Effector CD8-positive, alpha-beta T cell (primary cell): Measurements from ENCODE around the gene FREY1.

Experiments
- DNase-seq: peaks from one replicate; lab custom pipeline; 2025; lab: John Stamatoyannopoulos, UW

The FREY1 gene

GRCh38 chr11:45870706-45871105, 36.4 kb downstream of the FREY1 start:
- no peak for DNase-seq

GRCh38 chr11:45869551-45869950, 37.5 kb downstream of the FREY1 start:
- no peak for DNase-seq

- no peak for DNase-seq
Measured at GRCh38 chr11:45864041-45864440, 43.0 kb downstream of the FREY1 start.

- no peak for DNase-seq
Measured at GRCh38 chr11:45860764-45861510, 46.1 kb downstream of the FREY1 start.

GRCh38 chr11:45860348-45860747, 46.7 kb downstream of the FREY1 start:
- no peak for DNase-seq

- DNase-seq, result no peak
Measured at GRCh38 chr11:45859661-45860140, 47.4 kb downstream of the FREY1 start.

- DNase-seq, result no peak
Measured at GRCh38 chr11:45858751-45859398, 48.2 kb downstream of the FREY1 start.

- no peak for DNase-seq
Measured at GRCh38 chr11:45857961-45858474, 49.1 kb downstream of the FREY1 start.
